HEK293 (cell line): ENCODE measurements around the gene IFI44L.

Source experiments
- BCL11B ChIP-seq: fragments of 450-650 bp; formaldehyde crosslinking; IDR thresholded peaks from 2 replicates; pipeline ENCODE4 v1.5.1; 2016; ENCODE audit warnings: low read depth, missing biosample characterization, missing genetic modification characterization
- GLI2 ChIP-seq: fragments of 450-650 bp; formaldehyde crosslinking; IDR thresholded peaks from 2 replicates; pipeline ENCODE4; 2017; ENCODE audit warnings: missing biosample characterization, missing genetic modification characterization, low read depth, borderline replicate concordance
- HOXA7 ChIP-seq: sonication (generic); formaldehyde crosslinking; IDR thresholded peaks from 2 replicates; pipeline ENCODE4 v1.8.1; 2022; ENCODE audit warnings: missing genetic modification reagents, borderline replicate concordance
- KLF10 ChIP-seq: fragments of 450-650 bp; IDR thresholded peaks from 2 replicates; pipeline ENCODE4 v1.5.1; 2018; ENCODE audit warnings: missing biosample characterization, mild to moderate bottlenecking, missing genetic modification characterization
- RBAK ChIP-seq: fragments of 450-650 bp; formaldehyde crosslinking; IDR thresholded peaks from 2 replicates; pipeline ENCODE4 v1.5.1; 2016; ENCODE audit warnings: missing biosample characterization, missing genetic modification characterization
- ZNF112 ChIP-seq: fragments of 450-650 bp; formaldehyde crosslinking; IDR thresholded peaks from 2 replicates; pipeline ENCODE4 v1.5.0; 2017; ENCODE audit warnings: missing biosample characterization, missing genetic modification characterization
- ZNF121 ChIP-seq: fragments of 450-650 bp; formaldehyde crosslinking; IDR thresholded peaks from 2 replicates; pipeline ENCODE4 v1.5.1; 2016; ENCODE audit warnings: missing biosample characterization, missing genetic modification characterization
- ZNF169 ChIP-seq: fragments of 450-650 bp; formaldehyde crosslinking; IDR thresholded peaks from 2 replicates; pipeline ENCODE4 v1.5.1; 2016; ENCODE audit warnings: missing biosample characterization, missing genetic modification characterization
- ZNF184 ChIP-seq: fragments of 450-650 bp; IDR thresholded peaks from 2 replicates; pipeline ENCODE4 v1.5.1; 2018; ENCODE audit warnings: missing biosample characterization, mild to moderate bottlenecking, missing genetic modification characterization
- ZNF302 ChIP-seq: fragments of 450-650 bp; formaldehyde crosslinking; IDR thresholded peaks from 2 replicates; pipeline ENCODE4 v1.5.1; 2016; ENCODE audit warnings: missing biosample characterization, missing genetic modification characterization, low read depth
- ZNF324 ChIP-seq: fragments of 450-650 bp; formaldehyde crosslinking; IDR thresholded peaks from 2 replicates; pipeline ENCODE4 v1.5.1; 2016; ENCODE audit warnings: missing biosample characterization, missing genetic modification characterization
- ZNF335 ChIP-seq: fragments of 450-650 bp; formaldehyde crosslinking; conservative IDR thresholded peaks from 2 replicates; pipeline ENCODE4 v1.5.1; 2016; ENCODE audit warnings: missing biosample characterization, missing genetic modification characterization
- ZNF350 ChIP-seq: fragments of 450-650 bp; formaldehyde crosslinking; IDR thresholded peaks from 2 replicates; pipeline ENCODE4 v1.5.0; 2017; ENCODE audit warnings: missing biosample characterization, mild to moderate bottlenecking, missing genetic modification characterization
- ZNF354C ChIP-seq: fragments of 450-650 bp; formaldehyde crosslinking; IDR thresholded peaks from 2 replicates; pipeline ENCODE4 v1.5.1; 2016; ENCODE audit warnings: missing biosample characterization, missing genetic modification characterization, low read depth, borderline replicate concordance
- ZNF37A ChIP-seq: fragments of 450-650 bp; IDR thresholded peaks from 2 replicates; pipeline ENCODE4 v1.5.1; 2018; ENCODE audit warnings: missing biosample characterization, missing genetic modification characterization
- ZNF391 ChIP-seq: fragments of 450-650 bp; formaldehyde crosslinking; IDR thresholded peaks from 2 replicates; pipeline ENCODE4 v1.5.1; 2016; ENCODE audit warnings: low read depth, missing biosample characterization, missing genetic modification characterization, borderline replicate concordance
- ZNF394 ChIP-seq: fragments of 450-650 bp; formaldehyde crosslinking; IDR thresholded peaks from 2 replicates; pipeline ENCODE4 v1.5.1; 2016; ENCODE audit warnings: missing biosample characterization, missing genetic modification characterization, mild to moderate bottlenecking, moderate library complexity, borderline replicate concordance
- ZNF404 ChIP-seq: fragments of 450-650 bp; formaldehyde crosslinking; IDR thresholded peaks from 2 replicates; pipeline ENCODE4 v1.5.1; 2017; ENCODE audit warnings: missing biosample characterization, missing genetic modification characterization
- ZNF544 ChIP-seq: fragments of 450-650 bp; formaldehyde crosslinking; IDR thresholded peaks from 2 replicates; pipeline ENCODE4 v1.5.0; 2017; ENCODE audit warnings: missing biosample characterization, missing genetic modification characterization
- ZNF610 ChIP-seq: fragments of 450-650 bp; formaldehyde crosslinking; IDR thresholded peaks from 2 replicates; pipeline ENCODE4 v1.5.1; 2016; ENCODE audit warnings: missing biosample characterization, missing genetic modification characterization, borderline replicate concordance
- ZNF777 ChIP-seq: fragments of 450-650 bp; formaldehyde crosslinking; IDR thresholded peaks from 2 replicates; pipeline ENCODE4 v1.5.1; 2017; ENCODE audit warnings: missing biosample characterization, missing genetic modification characterization, borderline replicate concordance
- TF ChIP-seq, protein P1 (sequence below): fragments of 450-650 bp; formaldehyde crosslinking; IDR thresholded peaks from 2 replicates; pipeline ENCODE4 v1.5.1; 2016; ENCODE audit warnings: missing biosample characterization, missing genetic modification characterization
- TF ChIP-seq, protein P2 (sequence below): fragments of 450-650 bp; formaldehyde crosslinking; IDR thresholded peaks from 2 replicates; pipeline ENCODE4 v1.5.1; 2016; ENCODE audit warnings: missing biosample characterization, missing genetic modification characterization
- TF ChIP-seq, protein P3 (sequence below): fragments of 450-650 bp; IDR thresholded peaks from 2 replicates; pipeline ENCODE4 v1.5.1; 2018; ENCODE audit warnings: missing biosample characterization, mild to moderate bottlenecking, missing genetic modification characterization
- TF ChIP-seq, protein P4 (sequence below): fragments of 450-650 bp; formaldehyde crosslinking; IDR thresholded peaks from 2 replicates; pipeline ENCODE4 v1.5.1; 2017; ENCODE audit warnings: missing biosample characterization, missing genetic modification characterization
- TF ChIP-seq, protein P5 (sequence below): fragments of 450-650 bp; formaldehyde crosslinking; optimal IDR thresholded peaks from 2 replicates; pipeline ENCODE3; 2016; ENCODE audit warnings: missing biosample characterization, mild to moderate bottlenecking, missing genetic modification characterization
- TF ChIP-seq, protein P6 (sequence below): fragments of 450-650 bp; formaldehyde crosslinking; IDR thresholded peaks from 2 replicates; pipeline ENCODE4 v1.5.1; 2016; ENCODE audit warnings: missing biosample characterization, missing genetic modification characterization

The IFI44L gene

DNA sequence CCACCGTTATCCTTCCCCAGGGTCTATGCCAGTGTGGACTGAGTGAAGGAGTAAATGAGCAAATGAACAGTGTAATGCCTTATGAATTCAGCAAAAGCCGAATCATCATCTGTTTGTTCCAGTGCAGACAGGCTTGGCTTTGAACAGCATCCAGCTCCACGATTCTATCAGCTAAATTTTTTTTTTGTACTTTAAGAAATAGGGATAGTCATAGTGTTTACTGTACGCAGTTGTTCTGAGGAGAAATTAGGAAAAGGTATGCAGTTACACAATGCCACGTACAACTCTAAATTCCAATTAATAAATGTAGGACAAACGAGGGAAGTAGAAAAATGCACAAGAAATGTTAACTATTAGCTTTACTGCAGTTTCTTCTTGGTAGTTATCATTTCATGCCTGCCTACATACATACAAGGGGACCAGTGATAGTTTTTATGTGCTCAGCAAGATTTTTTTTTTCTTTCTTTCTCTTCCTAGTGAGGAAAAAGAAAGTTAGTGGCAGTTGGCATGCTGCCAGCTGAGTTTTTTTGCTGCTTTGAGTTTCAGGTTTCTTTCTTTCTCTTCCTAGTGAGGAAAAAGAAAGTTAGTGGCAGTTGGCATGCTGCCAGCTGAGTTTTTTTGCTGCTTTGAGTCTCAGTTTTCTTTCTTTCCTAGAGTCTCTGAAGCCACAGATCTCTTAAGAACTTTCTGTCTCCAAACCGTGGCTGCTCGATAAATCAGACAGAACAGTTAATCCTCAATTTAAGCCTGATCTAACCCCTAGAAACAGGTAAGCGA is at the start of gene IFI44L (continued):
- TF ChIP-seq ZNF350 (tag by site-specific recombination) (peak; percentile 93), ZNF112 (peak; percentile 76; the same call in 1 of the 2 replicates), ZNF404 (tag by site-specific recombination) (no peak), ZNF169 (tag by site-specific recombination) (no peak), ZNF324 (tag by site-specific recombination) (no peak), ZNF335 (no peak), KLF10 (tag by site-specific recombination) (peak; percentile 79), ZNF394 (no peak), GLI2 (tag by site-specific recombination) (peak; percentile 34; the same call in 1 of the 2 replicates), ZNF544 (tag by site-specific recombination) (peak; percentile 76; the same call in 1 of the 2 replicates), HOXA7 (CRISPR knock-in tag) (no peak), ZNF302 (no peak), ZNF354C (tag by site-specific recombination) (no peak), RBAK (tag by site-specific recombination) (no peak), ZNF777 (tag by site-specific recombination) (no peak), BCL11B (0 out of 2 replicates have a peak, but pooled peaks have one; percentile 16), ZNF391 (no peak), ZNF37A (tag by site-specific recombination) (peak; percentile 83), ZNF610 (tag by site-specific recombination) (no peak), ZNF184 (tag by site-specific recombination) (peak; percentile 96), ZNF121 (tag by site-specific recombination) (no peak)
- TF ChIP-seq, protein P1, sequence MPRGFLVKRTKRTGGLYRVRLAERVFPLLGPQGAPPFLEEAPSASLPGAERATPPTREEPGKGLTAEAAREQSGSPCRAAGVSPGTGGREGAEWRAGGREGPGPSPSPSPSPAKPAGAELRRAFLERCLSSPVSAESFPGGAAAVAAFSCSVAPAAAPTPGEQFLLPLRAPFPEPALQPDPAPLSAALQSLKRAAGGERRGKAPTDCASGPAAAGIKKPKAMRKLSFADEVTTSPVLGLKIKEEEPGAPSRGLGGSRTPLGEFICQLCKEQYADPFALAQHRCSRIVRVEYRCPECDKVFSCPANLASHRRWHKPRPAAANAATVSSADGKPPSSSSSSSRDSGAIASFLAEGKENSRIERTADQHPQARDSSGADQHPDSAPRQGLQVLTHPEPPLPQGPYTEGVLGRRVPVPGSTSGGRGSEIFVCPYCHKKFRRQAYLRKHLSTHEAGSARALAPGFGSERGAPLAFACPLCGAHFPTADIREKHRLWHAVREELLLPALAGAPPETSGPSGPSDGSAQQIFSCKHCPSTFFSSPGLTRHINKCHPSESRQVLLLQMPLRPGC: no peak
- TF ChIP-seq, protein P2, sequence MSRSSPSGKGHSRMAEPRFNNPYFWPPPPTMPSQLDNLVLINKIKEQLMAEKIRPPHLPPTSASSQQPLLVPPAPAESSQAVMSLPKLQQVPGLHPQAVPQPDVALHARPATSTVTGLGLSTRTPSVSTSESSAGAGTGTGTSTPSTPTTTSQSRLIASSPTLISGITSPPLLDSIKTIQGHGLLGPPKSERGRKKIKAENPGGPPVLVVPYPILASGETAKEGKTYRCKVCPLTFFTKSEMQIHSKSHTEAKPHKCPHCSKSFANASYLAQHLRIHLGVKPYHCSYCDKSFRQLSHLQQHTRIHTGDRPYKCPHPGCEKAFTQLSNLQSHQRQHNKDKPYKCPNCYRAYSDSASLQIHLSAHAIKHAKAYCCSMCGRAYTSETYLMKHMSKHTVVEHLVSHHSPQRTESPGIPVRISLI (tag by site-specific recombination): peak; percentile 89
- TF ChIP-seq, protein P3, sequence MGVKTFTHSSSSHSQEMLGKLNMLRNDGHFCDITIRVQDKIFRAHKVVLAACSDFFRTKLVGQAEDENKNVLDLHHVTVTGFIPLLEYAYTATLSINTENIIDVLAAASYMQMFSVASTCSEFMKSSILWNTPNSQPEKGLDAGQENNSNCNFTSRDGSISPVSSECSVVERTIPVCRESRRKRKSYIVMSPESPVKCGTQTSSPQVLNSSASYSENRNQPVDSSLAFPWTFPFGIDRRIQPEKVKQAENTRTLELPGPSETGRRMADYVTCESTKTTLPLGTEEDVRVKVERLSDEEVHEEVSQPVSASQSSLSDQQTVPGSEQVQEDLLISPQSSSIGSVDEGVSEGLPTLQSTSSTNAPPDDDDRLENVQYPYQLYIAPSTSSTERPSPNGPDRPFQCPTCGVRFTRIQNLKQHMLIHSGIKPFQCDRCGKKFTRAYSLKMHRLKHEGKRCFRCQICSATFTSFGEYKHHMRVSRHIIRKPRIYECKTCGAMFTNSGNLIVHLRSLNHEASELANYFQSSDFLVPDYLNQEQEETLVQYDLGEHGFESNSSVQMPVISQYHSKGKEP: peak; percentile 86
- TF ChIP-seq, protein P4, sequence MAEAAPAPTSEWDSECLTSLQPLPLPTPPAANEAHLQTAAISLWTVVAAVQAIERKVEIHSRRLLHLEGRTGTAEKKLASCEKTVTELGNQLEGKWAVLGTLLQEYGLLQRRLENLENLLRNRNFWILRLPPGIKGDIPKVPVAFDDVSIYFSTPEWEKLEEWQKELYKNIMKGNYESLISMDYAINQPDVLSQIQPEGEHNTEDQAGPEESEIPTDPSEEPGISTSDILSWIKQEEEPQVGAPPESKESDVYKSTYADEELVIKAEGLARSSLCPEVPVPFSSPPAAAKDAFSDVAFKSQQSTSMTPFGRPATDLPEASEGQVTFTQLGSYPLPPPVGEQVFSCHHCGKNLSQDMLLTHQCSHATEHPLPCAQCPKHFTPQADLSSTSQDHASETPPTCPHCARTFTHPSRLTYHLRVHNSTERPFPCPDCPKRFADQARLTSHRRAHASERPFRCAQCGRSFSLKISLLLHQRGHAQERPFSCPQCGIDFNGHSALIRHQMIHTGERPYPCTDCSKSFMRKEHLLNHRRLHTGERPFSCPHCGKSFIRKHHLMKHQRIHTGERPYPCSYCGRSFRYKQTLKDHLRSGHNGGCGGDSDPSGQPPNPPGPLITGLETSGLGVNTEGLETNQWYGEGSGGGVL (tag by site-specific recombination): no peak
- TF ChIP-seq, protein P5, sequence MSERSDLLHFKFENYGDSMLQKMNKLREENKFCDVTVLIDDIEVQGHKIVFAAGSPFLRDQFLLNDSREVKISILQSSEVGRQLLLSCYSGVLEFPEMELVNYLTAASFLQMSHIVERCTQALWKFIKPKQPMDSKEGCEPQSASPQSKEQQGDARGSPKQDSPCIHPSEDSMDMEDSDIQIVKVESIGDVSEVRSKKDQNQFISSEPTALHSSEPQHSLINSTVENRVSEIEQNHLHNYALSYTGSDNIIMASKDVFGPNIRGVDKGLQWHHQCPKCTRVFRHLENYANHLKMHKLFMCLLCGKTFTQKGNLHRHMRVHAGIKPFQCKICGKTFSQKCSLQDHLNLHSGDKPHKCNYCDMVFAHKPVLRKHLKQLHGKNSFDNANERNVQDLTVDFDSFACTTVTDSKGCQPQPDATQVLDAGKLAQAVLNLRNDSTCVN (tag by site-specific recombination): no peak
- TF ChIP-seq, protein P6, sequence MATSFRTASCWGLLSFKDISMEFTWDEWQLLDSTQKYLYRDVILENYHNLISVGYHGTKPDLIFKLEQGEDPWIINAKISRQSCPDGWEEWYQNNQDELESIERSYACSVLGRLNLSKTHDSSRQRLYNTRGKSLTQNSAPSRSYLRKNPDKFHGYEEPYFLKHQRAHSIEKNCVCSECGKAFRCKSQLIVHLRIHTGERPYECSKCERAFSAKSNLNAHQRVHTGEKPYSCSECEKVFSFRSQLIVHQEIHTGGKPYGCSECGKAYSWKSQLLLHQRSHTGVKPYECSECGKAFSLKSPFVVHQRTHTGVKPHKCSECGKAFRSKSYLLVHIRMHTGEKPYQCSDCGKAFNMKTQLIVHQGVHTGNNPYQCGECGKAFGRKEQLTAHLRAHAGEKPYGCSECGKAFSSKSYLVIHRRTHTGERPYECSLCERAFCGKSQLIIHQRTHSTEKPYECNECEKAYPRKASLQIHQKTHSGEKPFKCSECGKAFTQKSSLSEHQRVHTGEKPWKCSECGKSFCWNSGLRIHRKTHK (tag by site-specific recombination): no peak
